Muscle of back (tissue), 11 donors: ENCODE measurements around the gene APOL1. TPM values are rescaled to one million over a fixed set of nuclear protein-coding genes. Genes with fewer than 3 reads are reported as not detected.
"Not testable (repeated sequence)": the region's sequence is repeated elsewhere in the genome, so short reads cannot be mapped to it uniquely, and the experiment has no call there.

ENCODE experiments used
- DNase-seq, 3 donors: peaks; one replicate each; pipeline versions ENCODE4 v3.0.0 to v3.0.0-alpha.2; 2013
- polyA plus RNA-seq, 10 donors: library from polyadenylated mRNA; unstranded; fragments of 120-200 nt; gene quantifications; one replicate each; pipeline ENCODE4 v1.2.1, GENCODE V29; 2013; ENCODE audit not compliant: insufficient read length in 10 of 10

The APOL1 gene
- polyA plus RNA-seq, 10 donors, result 2.3 to 5.1 (median 3.7) TPM

DNA sequence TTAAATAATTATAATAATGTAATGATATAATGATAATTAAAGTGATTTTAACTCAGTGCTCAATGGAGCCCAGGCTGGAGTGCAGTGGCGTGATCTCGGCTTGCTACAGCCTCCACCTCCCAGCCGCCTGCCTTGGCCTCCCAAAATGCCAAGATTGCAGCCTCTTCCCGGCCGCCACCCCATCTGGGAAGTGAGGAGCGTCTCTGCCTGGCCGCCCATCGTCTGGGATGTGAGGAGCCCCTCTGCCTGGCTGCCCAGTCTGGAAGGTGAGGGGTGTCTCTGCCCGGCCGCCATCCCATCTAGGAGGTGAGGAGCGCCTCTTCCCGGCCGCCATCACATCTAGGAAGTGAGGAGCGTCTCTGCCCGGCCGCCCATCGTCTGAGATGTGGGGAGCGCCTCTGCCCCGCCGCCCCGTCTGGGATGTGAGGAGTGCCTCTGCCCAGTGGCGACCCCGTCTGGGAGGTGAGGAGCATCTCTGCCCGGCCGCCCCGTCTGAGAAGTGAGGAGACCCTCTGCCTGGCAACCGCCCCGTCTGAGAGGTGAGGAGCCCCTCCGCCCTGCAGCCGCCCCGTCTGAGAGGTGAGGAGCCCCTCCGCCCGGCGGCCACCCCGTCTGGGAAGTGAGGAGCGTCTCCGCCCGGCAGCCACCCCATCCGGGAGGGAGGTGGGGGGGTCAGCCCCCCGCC, 37.6 kb downstream of the APOL1 start:
- DNase-seq, result not testable (repeated sequence)

DNA sequence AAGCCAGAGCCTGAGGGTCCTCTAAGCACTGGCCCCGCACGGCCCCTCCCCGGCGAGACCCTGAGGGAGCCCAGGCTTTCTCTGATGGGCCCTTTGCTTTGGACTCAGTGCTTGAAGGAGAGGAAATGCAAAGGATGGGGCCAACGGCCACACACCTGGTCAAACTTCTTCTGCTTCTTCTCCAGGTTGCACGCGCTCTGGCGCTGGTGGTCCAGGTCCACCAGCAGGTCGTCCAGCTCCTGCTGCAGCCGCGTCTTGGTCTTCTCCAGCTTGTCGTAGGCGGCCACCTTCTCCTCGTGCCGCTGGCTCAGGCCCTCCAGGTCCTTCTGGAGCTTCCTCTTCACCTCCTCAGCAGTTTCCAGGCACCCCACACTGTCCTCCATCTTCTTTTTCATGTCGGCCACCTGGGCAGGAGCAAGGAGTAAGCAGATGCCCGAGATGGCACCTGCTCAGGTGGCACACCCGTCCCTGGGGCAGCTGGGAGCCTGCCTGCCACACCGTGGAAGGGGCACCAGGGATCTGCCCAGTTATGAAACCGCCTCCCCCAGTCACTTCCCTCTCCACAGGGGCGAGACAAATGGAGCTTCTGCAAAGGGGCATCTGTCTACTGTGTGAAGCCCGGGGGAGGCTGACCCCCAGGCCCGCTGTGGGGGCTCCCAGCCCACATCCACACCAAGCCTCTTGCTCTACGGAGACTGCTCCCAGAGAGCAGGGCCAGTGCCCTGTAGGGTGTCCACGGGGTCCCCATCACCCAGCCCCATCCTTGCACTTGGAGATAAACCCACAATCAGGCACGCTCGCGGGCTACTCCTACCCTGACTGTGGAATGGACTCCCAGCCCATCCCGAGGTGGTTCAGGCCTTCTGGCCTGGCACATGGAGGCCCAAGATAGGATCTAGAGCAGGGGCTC, 39.2 kb downstream of the APOL1 start:
- no peak for DNase-seq

- DNase-seq, result no peak
These were observed 40.0 kb downstream of the APOL1 start for GRCh38 chr22:36292823-36293530.

DNA sequence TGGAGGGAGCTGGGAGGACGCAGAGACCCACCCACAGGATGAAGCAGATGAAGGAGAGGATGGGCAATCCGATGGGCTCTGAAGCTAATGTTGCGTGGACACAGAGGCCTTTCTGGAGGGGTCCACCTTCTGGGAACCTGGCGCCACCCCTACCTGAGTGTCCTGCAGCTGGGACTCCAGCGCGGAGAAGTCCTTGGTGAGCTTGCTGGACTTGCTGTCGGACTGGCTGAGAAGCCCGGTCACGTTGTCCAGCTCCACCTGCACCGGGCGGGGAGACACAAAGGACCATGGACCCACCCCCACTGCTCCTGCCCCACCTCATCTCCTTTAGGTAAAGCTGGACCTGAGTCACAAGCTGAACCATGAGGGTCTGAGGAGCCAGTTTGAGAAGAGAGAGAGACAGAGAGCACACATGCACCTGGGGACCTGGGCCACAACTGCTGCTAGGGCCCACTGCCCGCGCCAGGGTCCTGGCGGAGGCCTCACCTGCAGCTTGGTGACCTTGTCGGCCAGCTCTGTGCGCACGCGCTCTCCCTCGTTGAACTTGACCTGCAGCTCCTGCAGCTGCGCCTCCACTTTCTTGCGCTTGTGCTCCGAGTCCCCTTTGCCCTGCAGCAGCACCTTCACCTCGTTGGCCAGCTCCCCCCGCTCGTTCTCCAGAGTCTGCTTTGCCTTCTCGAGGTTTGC, 40.8 kb downstream of the APOL1 start:
- no peak for DNase-seq

DNA sequence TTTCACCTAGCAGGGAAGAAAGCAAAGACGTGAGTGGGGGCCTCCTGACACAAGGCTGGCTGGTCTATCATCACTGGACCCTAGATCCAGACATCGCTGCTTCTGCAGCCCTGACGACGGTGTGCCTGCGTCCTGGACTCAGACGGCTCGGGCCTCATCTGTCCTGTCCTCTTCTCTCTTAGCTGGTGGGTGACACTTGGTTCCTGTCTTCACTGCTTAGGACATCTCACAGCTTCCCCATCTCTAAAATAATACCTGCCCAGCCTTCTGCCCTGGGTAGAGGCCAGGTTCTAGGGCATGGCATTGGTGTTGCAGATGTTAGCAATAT, 41.3 kb downstream of the APOL1 start:
- DNase-seq, result no peak

DNA sequence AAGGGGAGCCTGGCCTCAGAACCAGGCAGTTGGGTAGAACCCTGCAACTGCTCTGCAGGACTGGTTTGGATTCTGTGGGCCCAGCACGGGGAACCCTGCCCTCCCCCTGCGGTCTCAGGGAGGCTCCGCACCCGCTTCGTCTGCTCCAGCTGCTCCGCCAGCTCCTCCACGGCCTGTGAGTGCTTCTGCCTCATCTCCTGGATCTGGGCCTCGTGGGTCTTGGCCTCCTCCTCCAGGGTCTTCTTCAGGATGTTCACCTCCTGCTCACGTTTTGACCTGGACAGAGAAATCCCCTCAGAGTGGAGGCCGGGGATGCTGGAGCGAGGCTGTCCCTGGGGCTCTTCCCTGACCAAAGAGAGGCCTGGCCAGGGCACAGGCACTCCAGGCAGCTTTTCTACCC, 41.9 kb downstream of the APOL1 start:
- no peak for DNase-seq

GRCh38 chr22:36295247-36295646, 42.3 kb downstream of the APOL1 start:
- no peak for DNase-seq

DNA sequence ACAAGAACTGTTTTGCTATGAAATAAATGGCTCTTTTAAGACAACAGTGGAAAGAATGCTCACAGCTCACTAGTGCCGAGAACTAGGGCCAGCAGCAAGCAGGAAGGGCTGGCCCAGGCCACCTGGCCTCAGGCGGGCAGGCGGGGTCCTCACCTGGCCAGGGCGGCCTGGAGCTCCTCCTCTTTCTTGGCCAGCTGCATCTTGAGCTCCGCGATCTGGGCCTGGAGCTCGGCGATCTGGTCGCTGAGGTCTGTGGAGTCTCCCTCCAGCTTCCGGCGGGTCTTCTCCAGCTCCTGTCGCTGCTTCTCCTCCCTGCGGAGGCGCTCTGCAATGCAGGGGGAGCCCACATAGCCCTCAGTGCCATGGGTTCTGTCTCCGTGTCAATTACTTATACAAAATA, 43.8 kb downstream of the APOL1 start:
- DNase-seq, result no peak

- DNase-seq, result no peak
These were observed 44.6 kb downstream of the APOL1 start for GRCh38 chr22:36297568-36297967.

DNA sequence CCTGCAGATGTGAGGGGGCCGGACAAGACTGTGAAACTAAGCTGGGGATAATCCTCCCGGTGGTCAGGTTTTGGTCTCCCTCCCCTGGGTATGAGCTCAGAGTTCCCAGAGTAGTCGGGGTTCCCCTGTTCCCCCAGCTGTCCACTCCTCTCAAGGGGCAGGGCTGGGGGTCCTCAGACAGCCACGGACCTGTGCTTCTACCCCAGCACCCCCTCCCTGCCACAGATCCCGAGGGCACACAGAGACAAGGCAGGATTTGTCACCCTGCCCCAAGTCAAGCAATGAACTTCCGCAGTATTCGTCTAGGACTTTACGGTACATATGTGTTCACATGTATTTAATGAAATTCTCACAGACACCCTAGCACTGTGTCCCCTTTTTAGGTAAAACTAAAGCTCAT, 45.2 kb downstream of the APOL1 start:
- no peak for DNase-seq

DNA sequence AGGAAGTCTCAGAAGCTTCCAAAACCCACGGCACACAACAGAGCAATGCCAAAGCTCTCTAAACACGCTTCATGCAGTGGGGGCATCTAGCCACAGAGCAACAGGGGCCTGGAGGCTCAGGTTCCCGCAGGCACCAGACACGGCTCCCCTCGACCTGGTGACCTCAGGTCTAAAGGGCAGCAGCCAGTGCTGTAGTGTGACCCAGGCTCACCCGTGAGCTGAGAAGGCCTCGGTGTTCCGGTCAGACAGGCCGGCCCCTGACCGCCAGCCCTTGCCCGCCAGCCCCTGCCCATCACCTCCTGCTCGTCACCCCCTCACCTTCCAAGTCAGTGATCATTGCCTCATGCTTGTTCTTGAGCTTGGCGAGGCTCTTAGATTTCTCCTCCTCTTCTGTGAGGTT, 45.7 kb downstream of the APOL1 start:
- DNase-seq, result no peak

DNA sequence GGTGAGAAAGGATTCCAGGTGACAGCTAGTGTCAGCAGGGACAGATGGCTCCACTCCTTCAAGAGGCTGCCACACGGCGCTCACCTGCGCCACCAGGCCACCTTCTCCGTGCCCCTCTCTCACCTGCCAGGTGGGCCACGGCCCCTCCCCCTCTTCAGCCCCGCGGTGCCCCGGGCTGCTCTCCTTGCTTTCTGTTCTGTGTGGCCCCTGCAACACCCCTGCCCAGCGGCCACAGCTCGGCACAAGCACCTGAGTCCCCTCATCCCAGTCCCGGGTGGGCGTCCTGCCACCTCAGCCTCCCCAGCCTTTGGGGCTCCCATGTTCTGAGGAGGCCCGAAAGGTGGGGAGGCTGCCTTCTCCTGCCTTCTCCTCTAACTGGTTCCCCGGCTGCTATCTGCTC, 46.4 kb downstream of the APOL1 start:
- DNase-seq, result no peak

GRCh38 chr22:36299911-36300310, 47.0 kb downstream of the APOL1 start:
- DNase-seq, result no peak

DNA sequence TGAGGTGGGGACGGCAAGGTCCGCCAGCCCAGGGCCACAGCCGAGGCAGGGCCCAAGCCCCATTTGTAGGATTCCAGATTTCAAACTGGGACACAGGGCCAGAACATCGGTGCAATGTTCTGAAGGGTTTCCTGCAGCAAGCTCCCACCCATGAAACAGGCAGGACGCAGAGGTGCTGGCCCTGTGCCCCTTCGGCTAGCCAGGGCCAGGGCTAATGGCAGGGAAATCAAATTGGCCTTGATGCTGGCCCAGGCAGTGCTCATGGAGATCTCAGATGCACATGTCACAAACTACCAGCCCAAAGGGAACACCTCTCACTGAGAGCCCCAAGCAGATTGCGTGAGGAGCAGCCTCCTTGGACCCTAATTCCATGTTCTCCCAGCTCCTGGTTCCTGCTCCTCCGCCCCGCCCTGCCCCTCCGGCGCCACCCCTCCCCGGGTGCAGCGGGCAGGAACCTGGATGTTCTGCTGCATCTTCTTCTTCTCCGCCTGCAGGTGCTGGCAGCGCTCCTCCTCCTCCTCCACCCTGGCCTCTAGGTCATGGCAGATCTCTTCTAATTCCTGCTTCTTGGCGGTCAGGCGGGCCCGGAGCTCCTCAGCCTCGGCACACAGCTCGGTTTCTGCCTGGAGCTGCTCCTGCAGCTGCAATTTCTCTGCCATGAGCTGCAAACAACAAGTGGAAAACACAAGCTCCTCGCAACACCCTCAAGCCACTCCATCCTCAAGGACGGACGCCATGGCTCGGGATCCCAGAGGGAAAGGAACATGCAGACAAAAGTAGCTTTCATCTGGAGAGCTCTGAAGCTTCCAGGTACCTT, 47.7 kb downstream of the APOL1 start:
- DNase-seq, result no peak

DNA sequence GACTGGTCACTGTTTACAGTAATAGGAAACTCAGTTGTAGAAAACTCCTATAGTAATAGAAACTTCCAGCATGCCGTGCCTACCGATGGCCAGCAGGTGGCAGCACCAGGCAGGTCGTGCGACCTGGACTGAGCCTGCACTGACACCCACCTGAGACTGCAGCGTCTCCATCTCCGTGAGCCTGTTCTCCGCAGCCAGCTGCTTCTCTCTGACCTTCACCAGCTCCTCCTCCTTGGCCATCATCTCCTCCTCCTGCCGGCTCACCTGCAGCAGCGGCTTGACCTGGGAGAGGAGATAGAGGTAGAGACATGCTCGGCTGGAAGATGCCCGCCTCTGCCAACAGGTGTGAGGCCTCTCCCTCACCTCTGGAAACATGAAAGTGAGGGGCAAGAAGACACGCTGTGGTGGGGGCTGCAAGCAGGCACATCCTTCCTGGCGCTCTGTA, 48.5 kb downstream of the APOL1 start:
- DNase-seq, result peak in 2 of 3 donors; percentile 71 to 81

DNA sequence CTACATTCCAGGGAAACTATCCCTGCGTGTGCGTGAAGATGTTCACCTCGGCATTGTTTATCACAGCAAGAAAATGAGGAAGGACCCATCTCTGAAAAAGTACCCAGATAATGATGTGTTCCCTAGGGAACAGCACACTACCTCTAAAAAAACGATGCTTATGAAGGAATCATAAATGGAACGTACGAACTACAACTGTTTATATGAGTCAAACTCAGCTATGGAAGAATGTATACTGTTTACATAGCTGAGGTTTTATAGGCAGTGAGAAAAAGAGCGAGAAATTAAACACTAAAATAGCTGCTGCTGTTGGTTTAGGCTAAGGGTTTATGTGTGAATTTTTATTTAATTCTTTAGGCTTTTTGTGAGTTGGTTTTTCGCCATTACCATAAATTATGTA, 48.9 kb downstream of the APOL1 start:
- DNase-seq, result no peak

DNA sequence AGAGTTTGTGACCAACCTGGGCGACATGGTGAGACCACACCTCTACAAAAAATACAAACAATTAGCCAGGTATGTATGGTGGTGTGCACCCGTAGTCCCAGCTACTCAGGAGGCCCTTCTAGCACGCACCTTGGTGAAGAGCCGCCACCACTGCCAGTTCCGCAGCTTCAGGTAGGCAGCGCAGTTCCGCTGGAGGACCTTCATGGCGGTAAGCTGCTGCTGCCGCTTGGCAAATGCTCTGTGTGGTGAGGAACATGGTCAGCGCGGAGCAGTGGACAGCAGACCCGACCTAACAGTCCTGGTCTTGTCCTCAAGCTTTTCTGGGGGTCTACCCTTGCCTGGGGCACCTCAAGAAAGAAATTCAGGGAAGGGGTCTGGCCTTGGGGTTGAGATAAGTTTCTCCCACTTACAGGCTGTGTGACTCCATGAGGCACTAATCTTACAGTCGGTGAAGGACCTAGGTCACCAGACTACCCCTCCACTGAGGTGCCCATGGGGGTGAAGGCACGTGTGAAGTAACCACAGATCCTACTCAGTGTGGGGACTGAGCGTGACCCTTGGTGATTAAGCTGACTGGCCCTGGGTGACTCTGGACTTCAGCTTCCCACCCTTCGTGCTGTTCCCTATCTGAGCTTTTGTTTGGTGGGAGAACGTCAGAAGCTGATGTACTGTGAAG, 49.6 kb downstream of the APOL1 start:
- no peak for DNase-seq

DNA sequence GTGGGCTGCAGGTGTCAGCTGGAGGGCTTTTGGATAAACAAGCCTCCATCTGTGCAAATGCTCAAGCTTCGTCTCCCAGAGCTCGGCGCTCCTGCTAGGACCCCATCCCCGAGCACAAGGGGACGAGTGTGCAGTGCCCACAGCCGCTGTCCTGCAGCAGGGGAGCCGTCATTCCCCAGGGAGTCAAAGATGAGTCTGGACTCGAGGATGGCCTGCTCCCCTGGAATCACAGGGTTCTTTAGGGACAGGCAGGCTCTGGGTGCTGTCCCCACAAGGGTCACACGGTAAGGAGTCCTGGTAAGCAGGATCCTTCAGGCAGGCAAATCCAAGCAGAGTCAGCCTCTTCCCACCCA, 50.2 kb downstream of the APOL1 start:
- no peak for DNase-seq

DNA sequence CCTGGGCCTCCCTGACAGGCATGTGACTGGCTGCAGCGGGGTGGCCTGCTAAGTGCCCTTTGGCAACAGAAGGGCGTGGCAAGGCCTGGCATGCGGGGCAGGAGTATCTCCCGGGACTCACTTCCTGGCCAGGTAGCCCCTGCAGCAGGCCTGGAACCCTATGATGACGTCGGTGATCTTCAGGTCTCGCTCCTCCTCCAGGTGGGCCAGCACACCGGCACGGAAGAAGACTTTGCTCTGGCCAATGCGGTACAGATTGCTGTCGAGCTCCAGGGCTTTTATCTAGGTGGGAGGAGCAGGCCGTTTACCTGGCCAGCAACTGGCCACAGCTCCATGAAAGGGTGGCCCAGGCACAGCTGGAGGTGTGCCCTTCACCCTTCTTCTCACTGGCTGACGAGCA, 50.9 kb downstream of the APOL1 start:
- no peak for DNase-seq

GRCh38 chr22:36304429-36304828, 51.5 kb downstream of the APOL1 start:
- DNase-seq, result no peak

GRCh38 chr22:36305813-36306212, 52.9 kb downstream of the APOL1 start:
- DNase-seq, result no peak
